Activated B cell treated with CpG ODN at 0.5 μM for 24 hours (primary cell): ENCODE measurements around the gene NRBF2. TPM values are rescaled to one million over a fixed set of nuclear protein-coding genes. Genes with fewer than 3 reads are reported as not detected.

Experiments
- ATAC-seq: fragments of 200-7000 bp; cut with Tn5 transposase; one replicate; pipeline ENCODE4 v1.10.0; 2021; ENCODE audit warnings: low read depth, mild to moderate bottlenecking, moderate library complexity
- CTCF ChIA-PET: fragments of 350-600 bp; sonication (Branson Sonifier 250); formaldehyde crosslinking; loops from one replicate; lab custom pipeline; 2021; ENCODE audit warnings: antibody characterized with exemption; lab: Charles Lee
- POLR2A ChIA-PET: fragments of 350-600 bp; sonication (Branson Sonifier 250); formaldehyde crosslinking; loops from one replicate; lab custom pipeline; 2021; ENCODE audit warnings: antibody characterized with exemption; lab: Charles Lee
- DNase-seq: peaks from one replicate; pipeline ENCODE4 v3.0.0; 2022
- H3K27ac Mint-ChIP-seq: one replicate; pipeline ENCODE4 v1.8.0; 2020; ENCODE audit warnings: mixed read lengths
- H3K27me3 Mint-ChIP-seq: one replicate; pipeline ENCODE4 v1.8.0; 2021; ENCODE audit warnings: mixed read lengths
- H3K36me3 Mint-ChIP-seq: one replicate; pipeline ENCODE4 v1.8.0; 2021; ENCODE audit warnings: low read depth, mixed read lengths
- H3K4me1 Mint-ChIP-seq: one replicate; pipeline ENCODE4 v1.8.0; 2021; ENCODE audit warnings: mixed read lengths
- H3K4me3 Mint-ChIP-seq: one replicate; pipeline ENCODE4 v1.8.0; 2020; ENCODE audit warnings: mild to moderate bottlenecking, mixed read lengths
- H3K9me3 Mint-ChIP-seq: one replicate; pipeline ENCODE4 v1.8.0; 2020; ENCODE audit warnings: mixed read lengths
- CTCF ChIP-seq: fragments of 200-600 bp; IDR thresholded peaks from one replicate; pipeline ENCODE4 v1.8.0; 2022; ENCODE audit warnings: antibody characterized with exemption, mild to moderate bottlenecking
- intact Hi-C: fragments of 100-400 bp; cut with micrococcal nuclease; formaldehyde crosslinking; loops from one replicate; pipeline ENCODE4 v1.15.1; 2024
- total RNA-seq: library from RNA; stranded (reverse); gene quantifications from 2 replicates; pipeline ENCODE4 v1.2.3, GENCODE V29; 2022

Gene NRBF2
- total RNA-seq, 1 donor from 2014 or later = 26.9 TPM

- no peak overlapping the region for H3K27ac Mint-ChIP-seq
- H3K27me3 Mint-ChIP-seq = no peaks in the 10 kb centered on the region
- DNase-seq = no peak
- peaks cover 52% of the 10 kb centered on the region for H3K36me3 Mint-ChIP-seq
- ChIA-PET CTCF (interaction anchor here (0.7 to 4.2 kb wide), 4 partner anchors 11 to 565 kb away, joined by 3 to 31 read pairs (median 12); no protein-coding TSS in a partner anchor), POLR2A (no interaction called here)
- no peak for ATAC-seq
- no peak for TF ChIP-seq CTCF
- intact Hi-C loops = loop anchor here (5.0 kb wide), 1 partner anchor 908 kb away; no protein-coding TSS in a partner anchor
- H3K4me3 Mint-ChIP-seq = no peak overlapping the region
- H3K9me3 Mint-ChIP-seq = no peaks in the 10 kb centered on the region
- H3K4me1 Mint-ChIP-seq = peaks cover 12% of the 10 kb centered on the region
These were observed 22.4 kb downstream of the NRBF2 start for GRCh38 chr10:63155388-63156020.

GRCh38 chr10:63156236-63156635 lies 23.1 kb downstream of the NRBF2 start:
- ChIA-PET POLR2A (no interaction called here), CTCF (interaction anchor here (1.2 to 4.2 kb wide), 7 partner anchors 11 to 664 kb away, joined by 4 to 31 read pairs (median 15); no protein-coding TSS in a partner anchor)
- Mint-ChIP-seq H3K4me1 (peaks cover 9% of the 10 kb centered on the region), H3K27me3 (no peaks in the 10 kb centered on the region), H3K27ac (no peak overlapping the region), H3K4me3 (no peak overlapping the region), H3K36me3 (peaks cover 46% of the 10 kb centered on the region), H3K9me3 (no peaks in the 10 kb centered on the region)
- ATAC-seq (no peak), DNase-seq (no peak)
- intact Hi-C loops = loop anchor here (5.0 kb wide), 1 partner anchor 909 kb away; no protein-coding TSS in a partner anchor
- TF ChIP-seq CTCF = no peak

- ChIA-PET POLR2A (interaction anchor here (0.5 to 2.2 kb wide), 5 partner anchors 9 to 720 kb away, joined by 3 to 5 read pairs (median 3); no protein-coding TSS in a partner anchor), CTCF (interaction anchor here (0.8 to 4.2 kb wide), 31 partner anchors 10 to 896 kb away, joined by 3 to 31 read pairs (median 4); no protein-coding TSS in a partner anchor)
- no peak for TF ChIP-seq CTCF
- intact Hi-C loops = loop anchor here (1.0 to 5.0 kb wide), 10 partner anchors 25 to 911 kb away; partner anchors contain the start of gene NRBF2
- no peaks in the 10 kb centered on the region for H3K9me3 Mint-ChIP-seq
- H3K27me3 Mint-ChIP-seq = no peaks in the 10 kb centered on the region
- ATAC-seq (peak; percentile 67), DNase-seq (no peak)
- peaks cover 30% of the 10 kb centered on the region for H3K36me3 Mint-ChIP-seq
- H3K4me3 Mint-ChIP-seq = no peak overlapping the region
- no peak overlapping the region for H3K27ac Mint-ChIP-seq
- H3K4me1 Mint-ChIP-seq = peaks cover 9% of the 10 kb centered on the region
These were observed 24.9 kb downstream of the NRBF2 start for GRCh38 chr10:63157845-63158624.

- DNase-seq (no peak), ATAC-seq (no peak)
- Mint-ChIP-seq H3K27ac (peak overlapping the region; percentile 20), H3K36me3 (peaks cover 22% of the 10 kb centered on the region), H3K27me3 (no peaks in the 10 kb centered on the region), H3K9me3 (no peaks in the 10 kb centered on the region), H3K4me3 (no peak overlapping the region), H3K4me1 (peaks cover 9% of the 10 kb centered on the region)
- CTCF ChIA-PET = interaction anchor here (1.1 to 1.4 kb wide), 4 partner anchors 344 to 670 kb away, joined by 3 to 12 read pairs (median 4); no protein-coding TSS in a partner anchor
- POLR2A ChIA-PET = no interaction called here
- TF ChIP-seq CTCF = no peak
- intact Hi-C loops = no loop called here
These were observed 28.5 kb downstream of the NRBF2 start for GRCh38 chr10:63161592-63161991.
